Testis (tissue), 2 donors: ENCODE results near the gene KDM6B.

Source experiments
- POLR2A ChIP-seq: fragments of 450-650 bp; IDR thresholded peaks from one replicate; pipeline ENCODE4 v1.6.1; 2017; ENCODE audit warnings: antibody characterized with exemption, mild to moderate bottlenecking, moderate library complexity
- TF ChIP-seq, protein P1 (sequence below), 3 experiments: fragments of 450-650 bp in 2 of 3; fragments of 200-600 bp in 1 of 3; sonication (generic) in 1 of 3; IDR thresholded peaks; one replicate each; pipeline ENCODE4 v1.5.1; 2016 to 2019; ENCODE audit warnings: antibody characterized with exemption in 3 of 3, mild to moderate bottlenecking in 2 of 3, moderate library complexity in 1 of 3

DNA sequence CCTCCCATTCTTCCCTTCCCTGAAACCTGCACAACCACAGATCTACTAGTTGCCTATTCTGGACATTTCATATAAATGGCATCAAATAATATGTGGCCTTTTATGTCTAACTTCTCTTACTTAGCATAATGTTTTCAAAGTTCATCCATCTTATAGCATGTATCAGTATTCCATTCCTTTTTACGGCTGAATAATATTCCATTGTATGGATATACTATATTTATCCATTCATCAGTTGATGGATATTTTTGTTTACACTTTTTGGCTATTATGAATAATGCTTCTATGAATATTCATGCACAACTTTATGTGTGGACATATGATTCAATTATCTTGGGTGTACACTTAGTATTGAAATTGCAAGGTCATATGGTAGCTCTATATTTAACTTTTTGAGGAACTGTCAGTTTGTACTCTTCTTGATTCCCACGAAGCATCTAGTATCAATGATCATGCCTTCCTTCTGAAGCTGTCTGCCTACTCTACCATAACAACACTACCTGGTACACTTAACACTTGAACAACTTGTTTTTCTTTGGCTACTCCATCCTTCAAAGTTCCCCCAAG, 41.9 kb downstream of the KDM6B start:
- TF ChIP-seq, protein P1, sequence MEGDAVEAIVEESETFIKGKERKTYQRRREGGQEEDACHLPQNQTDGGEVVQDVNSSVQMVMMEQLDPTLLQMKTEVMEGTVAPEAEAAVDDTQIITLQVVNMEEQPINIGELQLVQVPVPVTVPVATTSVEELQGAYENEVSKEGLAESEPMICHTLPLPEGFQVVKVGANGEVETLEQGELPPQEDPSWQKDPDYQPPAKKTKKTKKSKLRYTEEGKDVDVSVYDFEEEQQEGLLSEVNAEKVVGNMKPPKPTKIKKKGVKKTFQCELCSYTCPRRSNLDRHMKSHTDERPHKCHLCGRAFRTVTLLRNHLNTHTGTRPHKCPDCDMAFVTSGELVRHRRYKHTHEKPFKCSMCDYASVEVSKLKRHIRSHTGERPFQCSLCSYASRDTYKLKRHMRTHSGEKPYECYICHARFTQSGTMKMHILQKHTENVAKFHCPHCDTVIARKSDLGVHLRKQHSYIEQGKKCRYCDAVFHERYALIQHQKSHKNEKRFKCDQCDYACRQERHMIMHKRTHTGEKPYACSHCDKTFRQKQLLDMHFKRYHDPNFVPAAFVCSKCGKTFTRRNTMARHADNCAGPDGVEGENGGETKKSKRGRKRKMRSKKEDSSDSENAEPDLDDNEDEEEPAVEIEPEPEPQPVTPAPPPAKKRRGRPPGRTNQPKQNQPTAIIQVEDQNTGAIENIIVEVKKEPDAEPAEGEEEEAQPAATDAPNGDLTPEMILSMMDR (IDR thresholded peaks at IDR 0.05) = no peak
- TF ChIP-seq POLR2A = no peak
